Activated CD4-positive, alpha-beta T cell treated with anti-CD3 and anti-CD28 coated beads for 24 hours (primary cell): ENCODE data around the gene CTSC.
"Not testable (repeated sequence)": the region's sequence is repeated elsewhere in the genome, so short reads cannot be mapped to it uniquely, and the experiment has no call there.

Source experiments
- DNase-seq, 2 donors: peaks; one replicate each; pipeline ENCODE4 v3.0.0-alpha.2; 2020; ENCODE audit warnings: low read depth in 2 of 2

Gene CTSC

DNA sequence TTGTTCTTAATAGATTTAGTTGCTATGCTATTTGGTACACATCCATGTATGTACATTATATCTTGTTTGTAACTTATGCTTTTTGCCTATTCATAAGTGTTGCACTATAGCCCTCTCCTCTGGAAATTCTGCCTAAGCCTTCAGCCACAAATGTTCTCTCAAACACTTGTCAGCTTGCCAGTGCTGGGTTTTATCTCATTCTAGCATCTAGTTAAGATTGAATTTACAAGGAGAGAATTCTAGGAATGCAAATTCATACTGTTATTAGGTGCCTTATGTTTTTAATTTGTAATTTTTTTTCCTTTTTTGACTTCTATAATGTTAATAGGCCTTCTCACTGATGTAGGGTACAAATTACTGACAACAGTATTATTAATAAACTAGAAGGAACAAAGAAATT, 14.6 kb upstream of the CTSC start:
- no peak for DNase-seq

DNA sequence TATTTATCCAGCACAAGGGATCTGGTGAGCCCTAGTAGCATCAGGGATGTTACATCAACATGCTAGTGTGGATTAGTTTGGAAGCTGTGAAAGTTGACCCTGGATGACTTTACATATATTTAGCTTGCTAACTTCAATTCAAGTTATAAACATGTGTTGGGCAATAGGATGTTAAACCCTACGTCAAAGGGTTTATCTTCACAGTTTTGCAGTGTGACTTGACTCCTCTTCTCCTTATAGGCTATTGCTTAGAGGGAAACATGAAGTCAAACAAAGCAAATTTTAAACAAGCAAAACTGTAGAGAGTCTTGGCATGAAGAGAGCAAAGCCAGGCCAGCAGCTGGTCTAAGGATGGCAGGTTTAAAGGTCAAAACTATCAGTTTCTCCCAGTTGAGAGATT, 11.3 kb upstream of the CTSC start:
- DNase-seq = no peak

GRCh38 chr11:88345949-88346348, 8.4 kb upstream of the CTSC start:
- no peak for DNase-seq

- DNase-seq = no peak
These were observed 7.9 kb upstream of the CTSC start for GRCh38 chr11:88345408-88345807.

- no peak for DNase-seq
These were observed 7.3 kb upstream of the CTSC start for GRCh38 chr11:88344869-88345268.

DNA sequence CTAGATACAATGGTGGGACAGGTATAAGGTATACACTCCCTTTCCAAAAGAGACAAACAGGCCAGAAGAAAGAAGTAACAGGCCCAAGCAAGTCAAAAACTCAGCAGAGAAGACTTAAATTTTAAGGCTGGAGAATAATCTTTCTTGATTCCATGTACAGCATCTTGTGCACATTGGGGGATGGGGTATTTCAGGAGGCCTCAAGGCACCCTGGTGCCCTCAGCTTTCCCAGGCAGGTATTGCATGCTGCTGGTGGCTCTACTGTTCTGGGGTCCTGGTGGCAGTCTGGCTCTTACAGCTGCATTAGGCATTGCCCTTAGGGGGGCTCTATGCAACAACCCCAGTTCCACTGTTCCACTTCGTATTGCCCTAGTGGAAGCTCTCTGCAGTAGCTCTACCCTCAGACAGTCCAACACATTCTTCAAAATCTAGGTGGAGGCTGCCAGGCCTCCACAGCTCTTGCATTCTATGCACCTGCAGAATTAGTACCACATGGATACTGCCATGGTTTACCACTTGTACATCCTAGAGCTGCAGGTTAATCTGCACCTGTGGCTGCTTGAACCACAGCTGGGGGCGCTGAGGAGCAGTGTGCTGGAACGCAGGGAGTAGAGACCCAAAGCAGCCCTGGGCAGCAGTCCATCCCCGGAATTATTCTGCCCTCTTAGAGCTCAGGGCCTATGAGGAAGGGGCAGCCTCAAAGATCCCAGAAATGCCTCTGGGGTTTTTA, 4.2 kb upstream of the CTSC start:
- DNase-seq = no peak

DNA sequence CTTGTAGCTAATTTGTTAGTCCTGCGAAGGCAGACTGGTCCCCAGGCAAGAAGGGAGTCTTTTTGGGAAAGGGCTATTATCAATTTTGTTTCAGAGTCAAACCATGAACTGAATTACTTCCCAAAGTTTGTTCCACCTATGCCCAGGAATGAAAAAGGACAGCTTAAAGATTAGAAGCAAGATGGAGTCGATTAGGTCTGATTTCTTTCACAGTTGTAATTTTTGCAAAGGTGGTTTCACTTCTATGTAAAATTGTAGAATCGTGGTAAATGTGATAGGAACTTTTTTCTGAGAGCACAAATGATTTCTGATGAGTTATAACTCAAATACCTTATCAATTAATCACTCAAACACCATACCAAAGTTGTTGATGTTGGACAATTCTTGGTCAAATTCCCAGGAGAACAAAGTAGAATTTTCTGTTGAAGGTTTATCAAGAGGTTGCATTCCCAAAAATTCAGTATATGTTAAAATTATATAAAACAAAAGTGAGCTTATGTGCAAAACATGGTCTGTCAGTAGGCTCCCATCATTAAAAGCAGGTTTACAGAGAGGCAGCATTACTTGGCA, 2.9 kb upstream of the CTSC start:
- DNase-seq = no peak

- DNase-seq = peak; percentile 30 to 34
These were observed 592 bp upstream of the CTSC start for GRCh38 chr11:88337987-88338668.

DNA sequence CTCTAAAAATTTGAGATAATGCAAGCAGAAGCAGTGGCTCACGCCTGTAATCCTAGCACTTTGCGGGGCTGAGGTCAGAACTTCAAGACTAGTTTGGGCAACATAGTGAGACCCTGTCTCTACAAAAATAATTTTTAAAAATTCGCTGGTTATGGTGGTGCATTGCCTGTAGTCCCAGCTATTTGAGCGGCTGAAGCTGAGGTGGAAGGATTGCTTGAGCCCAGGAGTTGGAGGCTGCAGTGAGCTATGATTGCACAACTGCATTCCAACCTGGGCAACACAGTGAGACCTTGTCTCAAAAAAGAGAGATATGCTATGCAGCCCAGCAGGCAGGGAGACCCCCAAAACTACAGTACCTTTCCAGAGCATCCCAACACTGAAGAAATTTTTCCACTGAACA, 2.3 kb downstream of the CTSC start:
- no peak for DNase-seq

DNA sequence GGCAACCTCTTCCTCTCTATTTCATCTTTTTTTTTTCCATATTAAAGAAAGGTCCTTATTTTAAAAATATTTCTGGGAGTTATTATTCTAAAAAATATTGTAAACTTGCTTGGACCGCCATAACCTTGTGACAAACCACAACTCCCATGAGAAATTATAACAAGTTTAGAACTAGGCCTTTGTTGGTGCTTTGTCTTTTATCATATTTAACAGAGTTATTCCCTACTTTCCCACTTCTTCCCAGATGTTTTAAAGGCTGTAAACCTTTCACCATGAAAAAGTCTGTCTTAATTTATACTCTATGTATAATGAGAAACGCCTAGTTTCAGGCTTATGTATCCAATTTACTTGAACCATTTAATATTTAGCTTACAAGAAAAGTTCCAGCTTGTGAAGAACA, 3.7 kb downstream of the CTSC start:
- DNase-seq = no peak

- no peak for DNase-seq
These were observed 4.7 kb downstream of the CTSC start for GRCh38 chr11:88332851-88333250.

DNA sequence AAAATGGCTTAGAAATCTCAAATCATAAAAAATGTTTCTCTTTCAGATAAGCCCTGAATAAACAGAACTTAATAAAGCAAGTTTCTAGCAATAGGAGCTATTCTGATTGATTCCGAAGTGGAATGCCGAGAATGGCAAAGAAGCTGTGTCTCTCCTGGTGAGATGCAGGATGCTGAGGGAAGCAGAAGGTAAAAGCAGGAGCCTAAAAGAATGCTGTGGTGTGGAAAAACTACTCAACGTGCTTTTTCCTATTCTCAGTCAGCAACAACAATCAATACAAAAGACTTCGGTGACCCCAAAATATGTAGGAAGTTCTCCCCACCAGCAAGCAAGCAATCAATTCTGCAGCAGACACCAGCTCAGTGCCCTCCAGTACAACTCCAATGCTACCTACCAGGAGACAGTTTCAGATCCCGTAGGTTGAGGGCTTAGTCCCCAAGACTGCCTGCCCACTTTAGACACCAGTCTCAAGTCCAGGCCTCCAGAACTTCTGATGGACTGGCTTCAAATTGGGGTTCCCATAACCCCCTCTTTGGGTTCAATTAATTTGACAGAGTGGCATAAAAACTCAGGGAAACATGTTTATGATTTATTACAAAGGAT, 6.6 kb downstream of the CTSC start:
- DNase-seq = no peak

DNA sequence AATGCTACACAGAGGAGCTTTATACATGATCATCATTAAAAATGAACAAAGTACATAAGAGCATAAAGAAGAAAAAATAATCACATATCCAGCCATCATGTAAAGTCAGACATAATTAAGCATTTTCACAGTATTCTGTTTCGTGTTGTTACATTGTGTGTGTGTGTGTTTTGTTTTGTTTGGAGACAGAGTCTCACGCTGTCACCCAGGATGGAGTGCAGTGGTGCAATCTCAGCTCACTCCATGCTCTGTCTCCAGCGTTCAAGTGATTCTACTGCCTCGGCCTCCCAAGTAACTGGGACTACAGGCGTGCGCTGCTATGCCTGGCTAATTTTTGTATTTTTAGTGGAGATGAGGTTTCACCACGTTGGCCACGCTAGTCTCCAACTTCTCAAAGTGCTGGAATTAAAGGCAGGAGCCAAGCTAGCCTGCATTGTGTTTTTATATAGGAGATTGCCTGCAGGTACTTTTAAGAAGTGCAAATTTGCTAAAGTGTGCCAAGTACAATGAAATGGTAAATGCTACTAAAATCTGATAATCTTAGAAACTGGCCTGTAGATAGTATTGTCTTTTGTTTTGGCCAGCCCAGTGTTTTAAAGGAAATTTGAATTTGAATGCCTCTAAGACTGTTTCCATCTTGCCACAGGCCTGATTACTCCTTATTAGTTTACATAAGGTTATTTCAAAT, 7.8 kb downstream of the CTSC start:
- DNase-seq = no peak

DNA sequence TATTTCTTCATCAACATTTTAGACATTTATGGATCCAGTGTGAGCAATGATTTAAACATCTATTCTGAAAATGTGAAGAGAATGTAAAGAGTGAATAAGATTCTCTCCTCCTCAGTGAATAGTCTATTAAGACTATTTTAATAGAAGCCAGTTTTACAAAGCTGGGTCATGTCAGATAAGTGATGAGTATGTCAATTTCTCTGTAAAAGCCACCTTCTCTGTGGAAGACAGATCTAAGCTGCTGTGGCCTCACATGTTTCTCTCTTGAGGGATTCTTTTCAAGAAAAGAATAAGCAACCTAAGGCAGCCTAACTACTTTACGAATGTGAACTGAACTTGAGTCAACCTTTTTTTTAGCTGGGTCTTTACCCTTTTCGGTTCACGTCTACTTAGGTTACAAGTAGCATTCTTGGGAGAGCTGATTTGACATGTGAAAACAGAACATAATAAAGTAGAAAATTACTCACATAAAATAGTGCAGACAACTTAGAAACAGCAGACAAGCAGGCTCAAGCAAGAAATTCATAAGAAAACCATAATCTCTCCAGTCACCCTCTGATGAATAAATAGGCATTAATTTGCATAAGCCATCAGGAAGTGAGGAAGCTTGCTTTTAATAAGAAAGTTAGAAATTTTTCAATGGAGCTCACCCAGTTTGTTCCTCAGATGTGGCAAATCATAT, 9.9 kb downstream of the CTSC start:
- DNase-seq = no peak

DNA sequence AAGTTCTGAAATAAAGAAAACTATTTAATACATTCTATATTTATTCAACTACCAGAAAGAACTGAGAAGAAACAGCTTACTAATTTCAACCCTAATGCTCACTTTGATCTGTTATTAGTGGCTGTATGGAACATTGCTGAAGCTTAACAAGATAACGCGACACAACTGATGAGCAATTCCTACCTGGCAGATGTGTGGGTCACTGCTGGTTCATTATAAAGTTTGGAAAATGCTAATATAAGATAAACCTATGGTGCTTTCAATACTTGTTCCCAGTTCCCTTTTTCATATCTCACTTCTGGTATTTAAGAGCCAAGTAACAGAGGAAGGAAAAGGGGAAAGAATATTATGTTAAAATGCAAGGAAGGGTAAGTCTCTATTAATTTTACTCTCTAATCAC, 10.5 kb downstream of the CTSC start:
- DNase-seq = no peak

DNA sequence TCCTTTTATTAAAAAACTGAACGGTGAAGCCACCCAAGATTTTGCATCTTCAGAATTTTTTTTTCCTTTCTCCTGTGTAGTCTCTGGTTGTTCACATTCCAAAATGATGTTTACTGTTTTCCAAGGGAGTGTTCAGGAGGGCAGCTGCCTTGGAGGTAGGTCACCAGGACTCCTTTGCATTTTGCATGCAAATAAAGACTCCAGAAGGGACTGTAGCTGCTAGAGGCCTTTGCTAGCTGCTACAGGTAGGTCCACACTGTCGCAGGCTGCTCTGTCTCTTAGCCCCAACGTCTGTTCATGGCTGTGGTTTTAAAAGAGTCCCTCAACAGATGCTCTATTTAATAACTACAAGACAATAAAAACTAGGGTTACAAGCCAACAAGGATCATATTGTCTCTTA, 11.4 kb downstream of the CTSC start:
- DNase-seq = no peak

DNA sequence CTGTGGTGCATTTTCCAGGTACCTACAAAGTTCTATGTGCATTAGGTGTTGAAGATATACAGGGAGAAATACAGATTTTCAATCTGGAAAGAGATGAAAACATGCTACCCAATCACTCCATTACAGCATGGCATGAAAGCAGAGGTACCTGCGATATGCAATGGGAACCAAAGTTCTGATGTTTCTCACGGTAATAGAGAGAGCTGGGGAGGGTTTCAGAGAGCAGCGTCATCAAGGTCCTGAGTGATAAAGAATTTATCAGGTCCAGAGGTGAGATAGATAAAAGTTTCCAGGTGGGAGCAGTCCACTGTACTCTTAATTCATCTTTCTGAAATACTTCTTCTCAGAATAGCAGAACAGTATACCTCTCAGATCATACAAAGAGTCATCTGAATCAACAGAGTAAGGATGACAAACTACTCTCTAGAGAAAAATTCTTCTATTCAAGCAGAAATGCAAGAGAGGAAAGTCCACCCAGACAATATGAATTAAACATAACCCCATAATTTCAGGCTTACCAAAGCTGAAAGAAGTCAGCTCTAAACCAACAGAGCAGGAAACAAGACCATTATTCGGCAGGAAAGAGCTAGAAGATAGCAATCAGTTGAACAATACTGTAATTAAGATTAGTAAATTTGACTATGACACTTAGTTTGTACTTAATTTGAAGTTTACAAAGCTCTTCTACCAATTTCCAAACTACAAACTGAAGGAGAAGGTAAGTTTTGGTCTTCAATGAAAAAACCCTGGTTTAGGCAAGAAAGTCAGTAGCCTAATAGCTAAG, 12.8 kb downstream of the CTSC start:
- no peak for DNase-seq

GRCh38 chr11:88322881-88323280, 14.7 kb downstream of the CTSC start:
- not testable (repeated sequence) for DNase-seq

- DNase-seq = not testable (repeated sequence)
These were observed 16.1 kb downstream of the CTSC start for GRCh38 chr11:88321412-88321811.

- DNase-seq = no peak
These were observed 17.4 kb downstream of the CTSC start for GRCh38 chr11:88320149-88320559.

- DNase-seq = no peak
These were observed 19.5 kb downstream of the CTSC start for GRCh38 chr11:88318017-88318416.
